ENCODE results near the gene RAB8B. TPM values are rescaled to one million over a fixed set of nuclear protein-coding genes. Genes with fewer than 3 reads are reported as not detected.

RAB8B gene
- total RNA-seq, 1 donor from 2014 or later = 120 TPM

- intact Hi-C loops (cut with micrococcal nuclease) = no loop called here
These were observed 71.4 kb downstream of the RAB8B start for GRCh38 chr15:63260791-63261190.

GRCh38 chr15:63261311-63261710 lies 71.9 kb downstream of the RAB8B start:
- intact Hi-C loops (cut with micrococcal nuclease) = no loop called here

DNA sequence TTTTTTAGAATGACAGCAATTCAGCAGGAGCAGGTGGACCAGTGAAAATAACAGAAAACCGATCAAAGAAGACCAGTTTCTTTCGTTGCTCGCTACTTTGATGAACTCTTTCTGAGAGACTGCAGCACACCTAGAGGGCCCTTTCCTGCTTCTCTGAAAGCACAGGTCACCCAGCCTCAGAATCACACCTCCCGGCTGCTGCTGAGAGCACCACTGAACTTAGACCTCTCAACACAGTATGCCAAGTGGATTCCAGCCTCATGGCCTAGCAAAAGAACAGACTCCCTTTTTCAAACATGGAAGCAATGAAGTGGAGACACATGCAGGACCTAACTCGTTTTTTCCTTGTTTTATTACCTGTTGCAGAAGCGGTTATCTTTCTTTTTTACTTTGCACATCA lies 74.1 kb downstream of the RAB8B start:
- intact Hi-C loops (cut with micrococcal nuclease) = no loop called here

DNA sequence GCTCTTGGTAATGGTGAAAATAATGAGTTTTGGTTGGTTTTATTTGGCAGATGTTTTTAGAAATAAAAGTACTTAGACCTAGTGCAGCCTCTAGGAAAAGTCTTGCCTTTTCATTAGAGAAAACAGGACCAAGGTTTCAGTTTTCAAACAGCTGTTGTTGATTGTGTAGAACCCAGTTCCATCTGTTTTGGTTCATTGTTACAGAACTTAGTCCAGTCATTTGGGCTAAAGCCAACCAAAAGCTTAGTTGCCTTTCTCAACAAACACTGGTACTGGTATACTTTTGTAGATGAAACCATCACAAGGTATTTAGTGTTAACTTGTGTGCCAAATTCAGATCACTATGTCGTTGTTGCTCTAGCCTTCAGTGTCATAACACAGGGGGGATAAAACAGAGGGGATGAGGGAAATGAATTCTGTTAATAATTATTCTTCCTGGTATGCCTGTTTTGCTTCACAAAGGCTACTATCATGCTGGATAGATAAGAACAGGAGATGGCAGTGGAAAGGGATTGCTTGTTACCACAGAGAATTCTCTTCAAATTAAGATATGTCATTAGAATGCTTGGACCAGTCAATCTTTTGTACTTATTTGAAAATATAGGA lies 75.4 kb downstream of the RAB8B start:
- intact Hi-C loops (cut with micrococcal nuclease) = no loop called here

DNA sequence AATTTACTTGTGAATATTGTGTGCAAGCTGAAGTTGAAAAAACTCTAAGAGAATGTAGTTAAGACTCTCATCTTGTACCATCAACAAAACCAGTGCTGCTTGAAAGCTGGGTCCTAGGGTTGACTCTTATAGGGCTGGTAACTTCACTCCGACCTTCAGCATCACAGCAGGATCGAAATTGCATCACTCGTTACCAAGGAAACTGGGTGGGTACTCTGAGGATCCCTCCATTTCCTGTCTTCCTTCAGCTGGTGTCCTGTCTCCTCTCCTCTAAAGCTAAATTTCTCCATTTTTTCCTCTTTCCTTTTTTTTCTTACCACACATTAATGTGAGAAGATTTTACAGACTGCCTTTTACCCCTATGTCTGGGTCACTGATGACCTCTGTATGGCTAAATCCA lies 85.0 kb downstream of the RAB8B start:
- intact Hi-C loops (cut with micrococcal nuclease) = loop anchor here (10.0 kb wide), 1 partner anchor 230 kb away; the partner anchor contains the start of gene USP3

GRCh38 chr15:63276342-63277037 lies 87.1 kb downstream of the RAB8B start:
- intact Hi-C loops (cut with micrococcal nuclease) = loop anchor here (1.0 to 10.0 kb wide), 3 partner anchors 84 to 228 kb away; partner anchors contain the start of genes RPS27L and USP3

DNA sequence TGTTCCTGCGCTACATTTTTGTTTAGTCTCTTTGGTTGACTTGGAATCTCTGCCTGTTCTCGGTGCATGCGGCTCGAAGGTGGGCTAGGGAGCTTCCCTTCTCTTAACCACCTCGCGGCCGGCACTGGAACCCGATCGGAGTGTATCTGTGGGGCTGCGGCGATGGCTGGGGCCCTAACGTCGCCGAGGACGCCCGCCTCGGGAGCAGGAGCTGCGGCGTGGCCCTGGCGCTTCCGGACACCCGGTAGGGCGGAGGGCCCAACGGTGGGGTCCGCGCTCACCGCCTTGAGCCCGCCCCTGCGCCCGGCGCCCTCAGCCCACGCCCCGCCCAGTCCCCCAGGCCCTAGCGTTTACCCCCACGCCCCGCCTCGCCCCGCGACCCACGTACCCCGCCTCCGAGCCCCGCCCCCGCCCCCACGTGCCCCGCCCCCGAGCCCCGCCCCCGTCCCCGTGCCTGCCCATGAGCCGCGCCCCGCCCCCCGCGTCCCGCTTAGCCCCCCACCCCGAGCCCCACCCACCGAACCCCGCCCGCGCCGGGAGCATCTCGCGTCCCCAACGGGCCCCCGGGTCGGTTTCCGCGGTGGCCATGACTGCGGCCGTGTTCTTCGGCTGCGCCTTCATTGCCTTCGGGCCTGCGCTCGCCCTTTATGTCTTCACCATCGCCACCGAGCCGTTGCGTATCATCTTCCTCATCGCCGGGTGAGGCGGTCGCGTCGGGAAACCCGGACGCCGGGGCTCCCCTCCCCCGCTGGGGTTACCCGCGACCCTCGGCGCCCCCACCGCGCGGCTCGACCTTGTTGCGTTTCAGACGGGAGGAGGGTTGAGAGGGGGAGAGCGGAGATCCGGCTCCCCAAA lies 87.9 kb downstream of the RAB8B start, which contains the start of gene APH1B:
TSS of gene APH1B (plus strand) at position 568 of the 855 bp plus-strand sequence. CDS start at position 587, 19 bp downstream.
- intact Hi-C loops (cut with micrococcal nuclease) = loop anchor here (1.0 to 10.0 kb wide), 3 partner anchors 85 to 228 kb away; partner anchors contain the start of genes RPS27L and USP3

DNA sequence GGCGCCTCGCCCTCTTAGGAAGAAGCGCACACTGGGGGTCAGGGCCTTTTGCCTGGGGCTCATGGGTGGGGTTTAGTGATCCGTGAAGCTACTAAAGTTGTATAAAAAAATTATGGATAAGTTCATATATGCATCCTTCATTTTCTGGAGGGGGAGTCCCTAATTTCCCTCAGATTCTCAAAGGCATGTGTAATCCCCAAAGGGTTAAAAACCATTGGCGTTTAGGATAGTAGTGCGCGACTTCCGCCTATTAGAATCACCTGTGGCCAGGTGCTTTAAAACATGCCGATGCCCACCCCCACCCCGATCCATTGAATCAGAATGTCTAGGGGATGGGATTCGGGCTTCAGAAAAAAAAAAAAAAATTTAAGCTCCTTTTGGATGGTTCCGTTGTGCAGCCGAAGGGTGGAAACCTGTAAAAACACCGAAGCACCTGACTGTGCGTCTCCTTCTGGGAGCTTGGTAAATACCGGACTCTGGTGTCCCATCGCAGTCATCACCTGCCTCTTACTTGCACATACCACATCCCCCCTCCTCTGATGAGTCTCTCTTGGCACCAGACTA lies 88.6 kb downstream of the RAB8B start:
- intact Hi-C loops (cut with micrococcal nuclease) = loop anchor here (1.0 to 10.0 kb wide), 3 partner anchors 86 to 227 kb away; partner anchors contain the start of genes RPS27L and USP3

- intact Hi-C loops (cut with micrococcal nuclease) = loop anchor here (10.0 kb wide), 1 partner anchor 312 kb away; the partner anchor contains the start of gene FBXL22
These were observed 93.7 kb downstream of the RAB8B start for GRCh38 chr15:63283126-63283525.

- intact Hi-C loops (cut with micrococcal nuclease) = loop anchor here (10.0 kb wide), 1 partner anchor 310 kb away; the partner anchor contains the start of gene FBXL22
These were observed 94.9 kb downstream of the RAB8B start for GRCh38 chr15:63284335-63284734.

DNA sequence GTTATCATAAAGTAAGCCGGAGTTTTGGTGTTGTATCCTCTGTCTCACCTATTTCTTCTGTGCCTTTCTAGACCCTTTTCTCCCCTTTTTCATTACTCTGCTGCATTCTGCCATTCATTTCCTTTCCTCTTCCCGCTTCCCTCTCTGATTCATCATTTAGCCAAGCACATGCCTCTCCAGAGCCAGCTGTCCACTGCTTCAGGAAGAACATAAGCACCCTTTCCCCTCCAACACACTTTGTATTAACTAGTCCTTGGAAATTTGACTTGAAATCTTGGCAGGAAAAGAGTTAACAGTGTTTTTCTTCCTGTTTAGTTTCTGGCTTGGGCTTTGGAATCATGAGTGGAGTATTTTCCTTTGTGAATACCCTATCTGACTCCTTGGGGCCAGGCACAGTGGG lies 97.7 kb downstream of the RAB8B start:
- intact Hi-C loops (cut with micrococcal nuclease) = loop anchor here (10.0 kb wide), 1 partner anchor 308 kb away; the partner anchor contains the start of gene FBXL22

- intact Hi-C loops (cut with micrococcal nuclease) = loop anchor here (1.0 to 10.0 kb wide), 2 partner anchors 115 to 306 kb away; partner anchors contain the start of gene FBXL22
These were observed 98.9 kb downstream of the RAB8B start for GRCh38 chr15:63288342-63288741.

GRCh38 chr15:63288778-63289378 lies 99.5 kb downstream of the RAB8B start:
- intact Hi-C loops (cut with micrococcal nuclease) = loop anchor here (1.0 to 10.0 kb wide), 2 partner anchors 114 to 306 kb away; partner anchors contain the start of gene FBXL22

DNA sequence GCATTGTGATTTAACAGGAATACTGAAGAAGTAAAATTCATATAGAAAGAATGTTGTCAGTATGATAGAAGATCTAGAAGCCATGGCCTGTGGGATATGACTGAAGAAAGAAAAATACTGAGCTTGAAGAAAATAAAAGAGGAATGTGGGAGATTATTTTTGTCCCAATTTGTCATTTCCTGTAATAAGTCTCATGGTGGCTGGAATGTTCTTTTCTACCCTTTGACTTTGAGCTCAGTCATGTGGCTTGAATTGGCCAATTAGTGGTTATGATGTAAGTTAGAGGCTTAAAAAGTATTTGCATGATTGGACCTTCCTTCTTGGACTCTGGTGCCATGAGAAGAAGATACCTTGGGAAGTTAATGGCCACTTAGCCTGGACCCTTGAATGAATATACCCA lies 102.1 kb downstream of the RAB8B start:
- intact Hi-C loops (cut with micrococcal nuclease) = no loop called here

GRCh38 chr15:63292241-63292640 lies 102.8 kb downstream of the RAB8B start:
- intact Hi-C loops (cut with micrococcal nuclease) = no loop called here

GRCh38 chr15:63292771-63293170 lies 103.4 kb downstream of the RAB8B start:
- intact Hi-C loops (cut with micrococcal nuclease) = no loop called here

GRCh38 chr15:63294359-63294758 lies 105.0 kb downstream of the RAB8B start:
- intact Hi-C loops (cut with micrococcal nuclease) = no loop called here

GRCh38 chr15:63295341-63295740 lies 105.9 kb downstream of the RAB8B start:
- intact Hi-C loops (cut with micrococcal nuclease) = no loop called here

- intact Hi-C loops (cut with micrococcal nuclease) = no loop called here
These were observed 106.8 kb downstream of the RAB8B start for GRCh38 chr15:63296195-63296594.

GRCh38 chr15:63299943-63300575 lies 110.7 kb downstream of the RAB8B start:
- intact Hi-C loops (cut with micrococcal nuclease) = no loop called here
